ENCODE data around the gene FTO.

GRCh38 chr16:54053891-54054820 is 350.2 kb downstream of the FTO start:
- TF ChIP-seq, protein P1, sequence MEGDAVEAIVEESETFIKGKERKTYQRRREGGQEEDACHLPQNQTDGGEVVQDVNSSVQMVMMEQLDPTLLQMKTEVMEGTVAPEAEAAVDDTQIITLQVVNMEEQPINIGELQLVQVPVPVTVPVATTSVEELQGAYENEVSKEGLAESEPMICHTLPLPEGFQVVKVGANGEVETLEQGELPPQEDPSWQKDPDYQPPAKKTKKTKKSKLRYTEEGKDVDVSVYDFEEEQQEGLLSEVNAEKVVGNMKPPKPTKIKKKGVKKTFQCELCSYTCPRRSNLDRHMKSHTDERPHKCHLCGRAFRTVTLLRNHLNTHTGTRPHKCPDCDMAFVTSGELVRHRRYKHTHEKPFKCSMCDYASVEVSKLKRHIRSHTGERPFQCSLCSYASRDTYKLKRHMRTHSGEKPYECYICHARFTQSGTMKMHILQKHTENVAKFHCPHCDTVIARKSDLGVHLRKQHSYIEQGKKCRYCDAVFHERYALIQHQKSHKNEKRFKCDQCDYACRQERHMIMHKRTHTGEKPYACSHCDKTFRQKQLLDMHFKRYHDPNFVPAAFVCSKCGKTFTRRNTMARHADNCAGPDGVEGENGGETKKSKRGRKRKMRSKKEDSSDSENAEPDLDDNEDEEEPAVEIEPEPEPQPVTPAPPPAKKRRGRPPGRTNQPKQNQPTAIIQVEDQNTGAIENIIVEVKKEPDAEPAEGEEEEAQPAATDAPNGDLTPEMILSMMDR (IDR thresholded peaks at IDR 0.05), result no peak
- TF ChIP-seq POLR2A (IDR thresholded peaks at IDR 0.05), result no peak
- TF ChIP-seq EP300 (IDR thresholded peaks at IDR 0.05), result no peak
- TF ChIP-seq POLR2AphosphoS5 (IDR thresholded peaks at IDR 0.05), result no peak
